PFSK-1 (cell line): ENCODE data around the gene ADAT3.

Source experiments
- FOXP2 ChIP-seq: optimal IDR thresholded peaks from 2 replicates; pipeline ENCODE3; 2011; ENCODE audit warnings: borderline replicate concordance, control low read depth, inconsistent platforms; ENCODE audit not compliant: insufficient read depth; ENCODE audit errors: extremely low read length, extremely low read depth
- POLR2AphosphoS5 ChIP-seq: IDR thresholded peaks from 2 replicates; pipeline ENCODE4 v1.6.1; 2012; ENCODE audit warnings: low read depth, mild to moderate bottlenecking, control low read depth, low read length, moderate library complexity
- REST ChIP-seq, 2 experiments: IDR thresholded peaks; 2 replicates each; pipeline versions ENCODE4 v1.6.1 to v1.8.0; 2011 to 2012; ENCODE audit warnings: low read depth in 2 of 2, low read length in 2 of 2, control low read depth in 1 of 2, inconsistent platforms in 1 of 2, mild to moderate bottlenecking in 1 of 2, moderate library complexity in 1 of 2; ENCODE audit not compliant: insufficient read depth in 1 of 2

- TF ChIP-seq POLR2AphosphoS5 (no peak), REST (IDR thresholded peaks at IDR 0.05; ENCODE audit: insufficient read depth in 1 of 2, low read depth in 2 of 2, low read length in 2 of 2) (no peak), FOXP2 (no peak)
Measured at GRCh38 chr19:1938071-1938470, 32.9 kb downstream of the ADAT3 start.
